A673 (cell line): ENCODE data around the gene GPR155. TPM values are rescaled to one million over a fixed set of nuclear protein-coding genes. Genes with fewer than 3 reads are reported as not detected.
"Not testable (repeated sequence)": the region's sequence is repeated elsewhere in the genome, so short reads cannot be mapped to it uniquely, and the experiment has no call there.

Experiments used
- BruUV-seq: library from RNA; stranded (reverse); fragments of 400-500 nt; replicated peaks from 2 replicates; lab custom pipeline; 2021; lab: Mats Ljungman, UMichigan
- CTCF ChIA-PET: fragments of 300-600 bp; sonication (Branson Sonifier 250); formaldehyde crosslinking; loops from one replicate; lab custom pipeline; 2022; ENCODE audit warnings: antibody characterized with exemption; lab: Charles Lee
- POLR2A ChIA-PET: fragments of 300-600 bp; sonication (Branson Sonifier 250); formaldehyde crosslinking; loops from one replicate; lab custom pipeline; 2022; ENCODE audit warnings: antibody characterized with exemption; ENCODE audit not compliant: low non-redundant PET; lab: Charles Lee
- DNase-seq: peaks from one replicate; pipeline ENCODE4 v3.0.0-alpha.2; 2015; ENCODE audit warnings: low spot score
- H3K27ac ChIP-seq: fragments of 200-600 bp; sonication (generic); 2 replicates; pipeline ENCODE4 v1.5.1; 2016; ENCODE audit warnings: mixed run types, low read depth, mild to moderate bottlenecking, mixed read lengths, antibody characterized with exemption, low read length; ENCODE audit not compliant: poor library complexity, severe bottlenecking
- H3K27me3 ChIP-seq: fragments of 200-600 bp; sonication (generic); replicated peaks from 2 replicates; pipeline ENCODE4 v1.6.1; 2017; ENCODE audit warnings: mixed run types, low read depth, mild to moderate bottlenecking, mixed read lengths, antibody characterized with exemption, low read length; ENCODE audit not compliant: insufficient read depth, poor library complexity
- H3K36me3 ChIP-seq: fragments of 200-600 bp; sonication (generic); 2 replicates; pipeline ENCODE4 v1.6.1; 2016; ENCODE audit warnings: mixed run types, mild to moderate bottlenecking, mixed read lengths, antibody characterized with exemption, low read length; ENCODE audit not compliant: insufficient read depth, poor library complexity, severe bottlenecking
- H3K4me1 ChIP-seq: fragments of 200-600 bp; sonication (generic); 2 replicates; pipeline ENCODE4 v1.6.1; 2017; ENCODE audit warnings: mixed run types, mild to moderate bottlenecking, mixed read lengths, antibody characterized with exemption, low read length; ENCODE audit not compliant: insufficient read depth, poor library complexity, severe bottlenecking
- H3K4me3 ChIP-seq: fragments of 200-600 bp; sonication (generic); 2 replicates; pipeline ENCODE4 v1.5.1; 2016; ENCODE audit warnings: low read depth, mixed run types, mild to moderate bottlenecking, mixed read lengths, low read length; ENCODE audit not compliant: poor library complexity, severe bottlenecking
- H3K9me3 ChIP-seq: fragments of 200-600 bp; sonication (generic); 2 replicates; pipeline ENCODE4 v1.6.1; 2016; ENCODE audit warnings: mixed run types, low read depth, mild to moderate bottlenecking, mixed read lengths, antibody characterized with exemption, low read length; ENCODE audit not compliant: poor library complexity, severe bottlenecking
- CTCF ChIP-seq: fragments of 300-800, 200-600 bp; sonication (generic); conservative IDR thresholded peaks from 2 replicates; pipeline ENCODE4 v1.5.1; 2017; ENCODE audit warnings: low read depth, mild to moderate bottlenecking, antibody characterized with exemption, low read length, moderate library complexity, mixed read lengths
- EZH2 ChIP-seq: fragments of 200-600 bp; sonication (generic); IDR thresholded peaks from 2 replicates; pipeline ENCODE4 v1.6.1; 2017; ENCODE audit warnings: borderline replicate concordance, low read depth, mild to moderate bottlenecking, mixed read lengths, antibody characterized with exemption, low read length; ENCODE audit not compliant: poor library complexity, severe bottlenecking
- intact Hi-C: fragments of 100-400 bp; cut with micrococcal nuclease; formaldehyde crosslinking; loops from one replicate; pipeline ENCODE4 v1.10.0; 2022; ENCODE audit not compliant: unreplicated experiment
- total RNA-seq: library from RNA; stranded (reverse); gene quantifications from 2 replicates; pipeline ENCODE4 v1.2.3, GENCODE V29; 2021

Gene GPR155
- total RNA-seq, 1 experiment from 2014 or later, result not detected

- no peak for DNase-seq
- BruUV-seq, result no TSS peak
- POLR2A ChIA-PET, result no interaction called here
- CTCF ChIA-PET, result no interaction called here
- Histone ChIP-seq H3K27ac (no peak overlapping the region), H3K36me3 (no peaks in the 10 kb centered on the region), H3K4me1 (no peaks in the 10 kb centered on the region), H3K9me3 (no peaks in the 10 kb centered on the region), H3K4me3 (no peak overlapping the region), H3K27me3 (no peaks in the 10 kb centered on the region)
- intact Hi-C loops, result no loop called here
- no peak for TF ChIP-seq EZH2
- TF ChIP-seq CTCF, result no peak
These were observed 58.6 kb downstream of the GPR155 start for GRCh38 chr2:174428214-174428613.

DNA sequence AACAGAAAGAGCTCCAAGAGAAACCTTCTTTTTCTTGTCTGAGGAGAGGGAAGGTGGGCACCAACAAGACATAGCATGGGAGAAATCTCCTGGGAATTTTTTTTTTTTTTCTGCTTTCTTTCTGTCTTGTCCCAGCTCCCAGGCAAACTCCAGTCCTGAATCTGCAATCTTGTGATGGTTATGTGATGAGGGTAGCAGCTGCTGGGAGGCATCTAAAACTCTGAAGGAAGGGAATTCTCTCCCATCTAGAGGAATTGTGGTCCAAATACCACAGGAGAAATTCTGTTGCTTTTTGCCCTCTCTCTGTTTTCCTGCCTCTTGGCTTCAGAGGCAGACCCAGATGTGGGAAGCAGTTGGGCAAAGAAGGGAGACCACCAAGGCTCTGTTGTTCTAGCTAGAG is 74.6 kb downstream of the GPR155 start:
- intact Hi-C loops, result no loop called here
- no peaks in the 10 kb centered on the region for H3K36me3 ChIP-seq
- DNase-seq, result no peak
- no TSS peak for BruUV-seq
- H3K27me3 ChIP-seq, result no peaks in the 10 kb centered on the region
- ChIA-PET POLR2A (no interaction called here), CTCF (no interaction called here)
- H3K27ac ChIP-seq, result no peak overlapping the region
- H3K4me3 ChIP-seq, result no peak overlapping the region
- H3K9me3 ChIP-seq, result no peaks in the 10 kb centered on the region
- TF ChIP-seq CTCF (no peak), EZH2 (no peak)
- no peaks in the 10 kb centered on the region for H3K4me1 ChIP-seq

DNA sequence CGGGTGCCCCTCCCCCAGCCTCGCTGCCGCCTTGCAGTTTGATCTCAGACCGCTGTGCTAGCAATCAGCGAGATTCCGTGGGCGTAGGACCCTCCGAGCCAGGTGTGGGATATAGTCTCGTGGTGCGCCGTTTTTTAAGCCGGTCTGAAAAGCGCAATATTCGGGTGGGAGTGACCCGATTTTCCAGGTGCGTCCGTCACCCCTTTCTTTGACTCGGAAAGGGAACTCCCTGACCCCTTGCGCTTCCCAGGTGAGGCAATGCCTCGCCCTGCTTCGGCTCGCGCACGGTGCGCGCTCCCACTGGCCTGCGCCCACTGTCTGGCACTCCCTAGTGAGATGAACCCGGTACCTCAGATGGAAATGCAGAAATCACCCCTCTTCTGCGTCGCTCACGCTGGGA is 76.8 kb downstream of the GPR155 start:
- BruUV-seq, H3K4me1 ChIP-seq, H3K36me3 ChIP-seq, POLR2A ChIA-PET, intact Hi-C loops, H3K27me3 ChIP-seq, H3K4me3 ChIP-seq, H3K27ac ChIP-seq, CTCF ChIA-PET, DNase-seq, H3K9me3 ChIP-seq: not testable (repeated sequence)

- DNase-seq, result no peak
- ChIA-PET POLR2A (no interaction called here), CTCF (no interaction called here)
- Histone ChIP-seq H3K4me1 (no peaks in the 10 kb centered on the region), H3K27ac (no peak overlapping the region), H3K36me3 (peaks cover 4% of the 10 kb centered on the region), H3K4me3 (no peak overlapping the region), H3K27me3 (no peaks in the 10 kb centered on the region), H3K9me3 (no peaks in the 10 kb centered on the region)
- TF ChIP-seq EZH2, result no peak
- TF ChIP-seq CTCF, result no peak
- BruUV-seq, result no TSS peak
- intact Hi-C loops, result no loop called here
These were observed 83.2 kb downstream of the GPR155 start for GRCh38 chr2:174403628-174404027.
